AG04449 (cell line): Measurements from ENCODE around the gene ZFR2.

Experiments
- CTCF ChIA-PET: fragments of 350-600 bp; formaldehyde crosslinking; extraction: SDS; loops from one replicate; lab custom pipeline; 2021; ENCODE audit warnings: antibody characterized with exemption; lab: Yijun Ruan, JAX
- POLR2A ChIA-PET: fragments of 400-600, 350-600 bp; formaldehyde crosslinking; extraction: SDS; loops from one replicate; lab custom pipeline; 2020; ENCODE audit warnings: antibody characterized with exemption, inconsistent platforms; lab: Yijun Ruan, JAX
- DNase-seq: peaks from one replicate; pipeline ENCODE4 v3.0.0-alpha.2; 2010; ENCODE audit warnings: low read depth, low spot score
- H3K4me3 ChIP-seq: 2 replicates; pipeline ENCODE4 v1.5.1; 2011; ENCODE audit warnings: low read depth, mild to moderate bottlenecking, control low read depth, low read length
- TF ChIP-seq, protein P1 (sequence below): IDR thresholded peaks from one replicate; pipeline ENCODE4 v1.5.1; 2011; ENCODE audit warnings: mild to moderate bottlenecking, moderate library complexity, low read length, control low read depth, inconsistent platforms; ENCODE audit not compliant: insufficient read depth; ENCODE audit errors: missing control alignments

ZFR2 gene

DNA sequence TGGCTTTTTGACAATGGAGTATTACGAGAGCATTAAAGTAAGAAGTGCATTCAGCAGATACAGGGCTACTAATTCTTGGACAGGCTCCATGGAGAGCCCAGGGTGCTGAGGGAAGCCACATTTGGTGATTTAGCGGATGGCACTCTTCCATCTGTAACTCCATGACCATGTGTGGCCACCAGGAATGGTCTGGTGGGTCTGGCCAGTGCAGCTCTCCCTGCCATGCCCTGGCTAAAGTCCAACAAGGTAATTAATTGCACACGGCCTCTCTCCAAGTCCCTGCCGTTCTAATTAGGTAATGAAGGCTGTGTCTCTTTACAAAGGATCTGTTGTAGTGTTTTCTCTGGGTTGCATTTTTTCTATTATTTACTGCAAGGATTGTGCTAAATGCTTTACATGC lies 4.3 kb upstream of the ZFR2 start:
- POLR2A ChIA-PET = no interaction called here

DNA sequence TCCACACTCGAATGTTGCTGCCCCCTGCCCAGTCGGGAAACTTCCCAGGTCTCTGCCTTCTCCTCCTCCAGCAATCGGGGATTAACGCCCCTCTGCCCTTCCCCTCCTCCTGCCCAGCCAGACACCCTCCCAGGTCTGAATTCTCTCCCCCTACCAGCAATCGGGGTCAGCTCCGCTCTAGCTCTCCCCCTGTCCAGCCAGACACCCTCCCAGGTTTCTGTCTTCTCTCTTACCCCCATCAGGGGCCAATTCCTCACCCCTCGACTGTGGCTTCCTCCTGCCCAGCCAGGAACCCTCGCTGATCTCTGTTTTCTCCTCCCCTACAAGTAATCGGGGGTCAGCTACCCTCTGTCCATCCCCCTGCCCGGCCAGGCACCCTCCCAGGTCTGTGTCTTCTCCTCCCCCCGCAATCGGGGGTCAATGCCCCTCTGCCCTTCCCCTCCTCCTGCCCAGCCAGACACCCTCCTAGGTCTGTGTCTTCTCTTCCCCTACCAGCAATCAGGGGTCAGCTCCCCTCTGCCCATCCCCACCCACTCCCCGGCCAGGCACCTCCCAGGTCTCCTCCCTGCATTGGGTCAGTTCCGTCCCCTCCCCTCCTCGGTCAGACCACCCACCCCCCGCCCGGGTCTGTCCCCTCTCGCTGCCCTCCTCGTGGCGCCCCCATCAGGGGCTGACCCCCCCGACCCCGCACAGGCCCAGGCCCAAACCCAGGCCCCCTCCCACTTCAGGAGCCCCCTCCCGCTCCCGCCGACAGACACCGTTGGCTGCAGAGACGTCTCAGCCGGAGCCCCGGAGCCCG lies 668 bp downstream of the ZFR2 start:
- TF ChIP-seq, protein P1, sequence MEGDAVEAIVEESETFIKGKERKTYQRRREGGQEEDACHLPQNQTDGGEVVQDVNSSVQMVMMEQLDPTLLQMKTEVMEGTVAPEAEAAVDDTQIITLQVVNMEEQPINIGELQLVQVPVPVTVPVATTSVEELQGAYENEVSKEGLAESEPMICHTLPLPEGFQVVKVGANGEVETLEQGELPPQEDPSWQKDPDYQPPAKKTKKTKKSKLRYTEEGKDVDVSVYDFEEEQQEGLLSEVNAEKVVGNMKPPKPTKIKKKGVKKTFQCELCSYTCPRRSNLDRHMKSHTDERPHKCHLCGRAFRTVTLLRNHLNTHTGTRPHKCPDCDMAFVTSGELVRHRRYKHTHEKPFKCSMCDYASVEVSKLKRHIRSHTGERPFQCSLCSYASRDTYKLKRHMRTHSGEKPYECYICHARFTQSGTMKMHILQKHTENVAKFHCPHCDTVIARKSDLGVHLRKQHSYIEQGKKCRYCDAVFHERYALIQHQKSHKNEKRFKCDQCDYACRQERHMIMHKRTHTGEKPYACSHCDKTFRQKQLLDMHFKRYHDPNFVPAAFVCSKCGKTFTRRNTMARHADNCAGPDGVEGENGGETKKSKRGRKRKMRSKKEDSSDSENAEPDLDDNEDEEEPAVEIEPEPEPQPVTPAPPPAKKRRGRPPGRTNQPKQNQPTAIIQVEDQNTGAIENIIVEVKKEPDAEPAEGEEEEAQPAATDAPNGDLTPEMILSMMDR = no peak
- no peak for DNase-seq
- H3K4me3 ChIP-seq = no peak overlapping the region
- ChIA-PET CTCF (no interaction called here), POLR2A (no interaction called here)

More for the DNA sequence above, 4.3 kb upstream of the ZFR2 start:
- H3K4me3 ChIP-seq = no peak overlapping the region
- TF ChIP-seq, protein P1 = no peak
- DNase-seq = no peak
- CTCF ChIA-PET = no interaction called here

DNA sequence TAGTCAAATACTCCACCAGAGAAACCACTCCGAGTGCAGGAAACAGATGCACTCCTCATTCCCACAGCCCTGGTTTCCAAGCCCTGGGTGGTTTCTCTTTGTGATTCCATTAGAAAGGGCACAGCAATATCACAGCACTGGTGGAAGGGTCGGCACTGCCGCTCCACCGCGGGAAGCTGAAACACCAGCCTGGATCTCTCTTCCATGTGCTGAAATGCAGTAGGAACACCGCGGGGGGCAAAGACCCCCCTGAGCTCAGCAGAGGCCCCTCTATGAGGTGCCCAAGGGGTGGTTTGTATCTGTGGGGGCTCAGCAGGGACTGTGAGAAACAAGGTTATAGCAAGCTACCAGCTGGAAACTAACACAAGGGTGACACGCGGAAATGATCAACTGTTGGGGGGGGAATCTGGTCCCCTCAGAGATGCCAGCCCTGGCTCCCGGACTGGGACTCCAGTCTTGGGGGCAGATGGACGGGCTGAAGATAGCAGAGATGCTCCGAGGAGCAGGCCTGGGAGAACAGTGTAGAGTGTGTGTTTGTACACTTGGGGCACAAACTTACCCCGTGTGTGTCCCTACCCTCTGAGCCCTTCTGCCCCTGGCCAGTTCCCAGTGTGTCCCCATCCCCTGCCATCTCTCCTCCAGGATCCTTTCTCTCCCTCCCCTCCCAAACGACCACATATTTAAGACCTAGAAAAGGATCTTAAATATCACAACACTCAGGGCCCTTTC lies 1.8 kb downstream of the ZFR2 start:
- TF ChIP-seq, protein P1 = no peak
- no peak for DNase-seq
- ChIA-PET CTCF (no interaction called here), POLR2A (no interaction called here)
- no peak overlapping the region for H3K4me3 ChIP-seq

DNA sequence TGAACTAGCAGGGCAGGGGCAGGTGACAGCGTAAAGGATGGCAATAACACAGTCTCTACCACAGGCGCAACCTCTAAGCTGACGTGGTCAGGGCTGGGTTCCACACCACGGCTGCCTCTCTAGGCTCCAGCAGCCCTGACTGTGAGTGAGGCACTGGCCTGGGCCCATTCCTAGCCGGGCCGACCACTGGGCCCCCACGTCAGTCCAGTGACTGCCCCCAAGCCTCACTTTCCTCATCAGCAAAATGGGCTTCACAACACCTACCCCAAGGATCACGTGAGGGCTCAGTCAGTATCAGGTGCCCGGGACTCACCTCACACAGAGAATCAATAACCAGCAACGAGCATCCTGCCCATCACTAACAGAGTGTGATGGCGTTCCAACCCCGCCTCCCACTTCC lies 5.2 kb downstream of the ZFR2 start:
- no peak overlapping the region for H3K4me3 ChIP-seq
- POLR2A ChIA-PET = no interaction called here
- TF ChIP-seq, protein P1 = no peak
- DNase-seq = no peak
- CTCF ChIA-PET = interaction anchor here (1.5 kb wide), 1 partner anchor 9 kb away, joined by 4 read pairs; no protein-coding TSS in a partner anchor

DNA sequence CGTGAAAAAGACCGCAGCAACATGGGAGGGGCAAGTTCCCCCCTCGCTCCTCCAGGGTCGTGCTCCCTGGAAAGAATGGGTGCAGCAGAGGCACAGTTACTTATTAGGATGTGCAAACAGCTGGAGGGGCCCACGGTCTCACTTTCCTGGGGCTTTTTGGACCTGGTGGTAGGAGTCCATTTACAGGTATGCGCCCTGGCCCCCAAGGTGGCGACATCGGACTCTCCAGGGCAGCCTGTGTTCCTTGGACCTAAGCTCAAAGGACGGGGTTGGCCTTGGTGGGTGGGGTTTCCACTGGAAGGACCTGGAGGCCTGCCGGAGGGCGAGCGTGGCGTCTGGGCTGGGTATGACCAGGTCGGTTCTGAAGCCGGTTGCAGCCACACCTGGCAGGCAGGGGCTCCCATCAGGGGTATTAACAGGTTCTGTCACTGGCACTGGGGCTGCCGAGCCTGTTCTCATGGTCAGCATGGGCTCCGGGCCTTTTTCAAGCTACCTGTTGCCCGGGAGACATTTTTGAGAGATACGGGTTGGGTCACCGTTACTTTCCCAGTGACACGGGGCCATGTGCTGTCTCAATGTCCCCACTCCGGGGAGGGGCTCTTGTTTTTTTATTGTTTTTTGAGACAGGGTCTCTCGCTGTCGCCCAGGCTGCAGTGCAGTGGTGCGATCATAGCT lies 5.9 kb downstream of the ZFR2 start:
- ChIA-PET CTCF (interaction anchor here (1.5 kb wide), 1 partner anchor 9 kb away, joined by 4 read pairs; no protein-coding TSS in a partner anchor), POLR2A (no interaction called here)
- H3K4me3 ChIP-seq = no peak overlapping the region
- DNase-seq = no peak
- TF ChIP-seq, protein P1 = no peak

DNA sequence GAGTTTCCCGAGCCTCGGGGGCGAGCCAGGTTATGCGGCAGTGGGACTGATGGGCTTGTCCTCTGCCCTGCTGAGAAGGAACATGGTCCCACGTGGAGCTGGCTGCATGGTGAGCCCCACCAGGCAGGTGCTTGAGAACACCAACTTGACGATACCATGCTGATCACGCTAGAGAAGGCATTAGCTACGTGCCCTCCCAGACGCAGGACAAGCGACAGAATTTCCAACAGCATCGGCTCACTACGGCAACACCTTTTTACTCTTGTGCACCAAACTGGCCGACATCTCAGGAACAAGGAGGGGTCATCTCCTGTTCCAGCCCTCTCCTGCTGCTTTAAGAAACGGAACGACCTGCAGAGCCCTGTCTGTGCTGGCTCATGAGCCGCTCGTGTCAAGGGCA lies 8.3 kb downstream of the ZFR2 start:
- DNase-seq = no peak
- H3K4me3 ChIP-seq = no peak overlapping the region
- ChIA-PET CTCF (no interaction called here), POLR2A (no interaction called here)
- TF ChIP-seq, protein P1 = no peak
